HG03457 (cell line): Measurements from ENCODE around the gene CTBP2.
"Not testable (repeated sequence)": the region's sequence is repeated elsewhere in the genome, so short reads cannot be mapped to it uniquely, and the experiment has no call there.

Source experiments
- ATAC-seq: cut with Tn5 transposase; IDR thresholded peaks from one replicate; pipeline ENCODE4 v1.9.1; 2021; ENCODE audit warnings: moderate number of reproducible peaks; ENCODE audit not compliant: unreplicated experiment

CTBP2 gene

GRCh38 chr10:125187238-125188194 lies 27.2 kb upstream of the CTBP2 start:
- no peak for ATAC-seq

GRCh38 chr10:125186431-125187170 lies 26.2 kb upstream of the CTBP2 start:
- ATAC-seq = no peak

GRCh38 chr10:125179107-125179506 lies 18.7 kb upstream of the CTBP2 start:
- not testable (repeated sequence) for ATAC-seq

- no peak for ATAC-seq
These were observed 17.6 kb upstream of the CTBP2 start for GRCh38 chr10:125177641-125178640.

- ATAC-seq = no peak
These were observed 15.4 kb upstream of the CTBP2 start for GRCh38 chr10:125175807-125176206.

GRCh38 chr10:125174360-125174759 lies 14.0 kb upstream of the CTBP2 start:
- ATAC-seq = no peak

GRCh38 chr10:125172694-125173093 lies 12.3 kb upstream of the CTBP2 start:
- ATAC-seq = no peak

GRCh38 chr10:125171402-125172306 lies 11.3 kb upstream of the CTBP2 start:
- ATAC-seq = no peak

- ATAC-seq = no peak
These were observed 9.6 kb upstream of the CTBP2 start for GRCh38 chr10:125169915-125170314.

GRCh38 chr10:125169279-125169678 lies 8.9 kb upstream of the CTBP2 start:
- ATAC-seq = no peak

GRCh38 chr10:125166658-125167057 lies 6.3 kb upstream of the CTBP2 start:
- no peak for ATAC-seq

GRCh38 chr10:125165584-125166573 lies 5.5 kb upstream of the CTBP2 start:
- ATAC-seq = no peak

- no peak for ATAC-seq
These were observed 4.1 kb upstream of the CTBP2 start for GRCh38 chr10:125164421-125164820.

- ATAC-seq = no peak
These were observed 3.4 kb upstream of the CTBP2 start for GRCh38 chr10:125163803-125164202.

GRCh38 chr10:125163312-125163711 lies 2.9 kb upstream of the CTBP2 start:
- ATAC-seq = not testable (repeated sequence)

- ATAC-seq = no peak
These were observed 2.0 kb upstream of the CTBP2 start for GRCh38 chr10:125162120-125162931.

- ATAC-seq = no peak
These were observed 1.4 kb upstream of the CTBP2 start for GRCh38 chr10:125161707-125162119.
